HEK293T (cell line): ENCODE data around the gene RBFOX1.
"Not testable (repeated sequence)": the region's sequence is repeated elsewhere in the genome, so short reads cannot be mapped to it uniquely, and the experiment has no call there.

Experiments
- CTCF ChIA-PET: fragments of 350-600 bp; formaldehyde crosslinking; extraction: SDS; loops from one replicate; lab custom pipeline; 2021; ENCODE audit warnings: antibody characterized with exemption, inconsistent platforms; lab: Yijun Ruan, JAX
- POLR2A ChIA-PET: fragments of 350-600 bp; formaldehyde crosslinking; extraction: SDS; loops from one replicate; lab custom pipeline; 2020; ENCODE audit warnings: antibody characterized with exemption, inconsistent platforms; lab: Yijun Ruan, JAX
- DNase-seq: peaks from one replicate; pipeline ENCODE4 v3.0.0; 2012; ENCODE audit warnings: mixed read lengths; ENCODE audit errors: extremely low spot score
- ARNT ChIP-seq: fragments of 450-650 bp; IDR thresholded peaks from 2 replicates; pipeline ENCODE4 v1.6.1; 2017; ENCODE audit warnings: mild to moderate bottlenecking
- BHLHE40 ChIP-seq: fragments of 450-650 bp; IDR thresholded peaks from 2 replicates; pipeline ENCODE4 v1.6.1; 2016; ENCODE audit warnings: mild to moderate bottlenecking, moderate library complexity, borderline replicate concordance
- CTBP1 ChIP-seq: fragments of 450-650 bp; IDR thresholded peaks from 2 replicates; pipeline ENCODE4 v1.6.1; 2016; ENCODE audit warnings: borderline replicate concordance
- ELF4 ChIP-seq: fragments of 450-650 bp; IDR thresholded peaks from 2 replicates; pipeline ENCODE4 v1.6.1; 2017; ENCODE audit warnings: antibody characterized with exemption
- FOXA1 ChIP-seq: fragments of 450-650 bp; IDR thresholded peaks from 2 replicates; pipeline ENCODE4 v1.6.1; 2016; ENCODE audit warnings: mild to moderate bottlenecking
- FOXK2 ChIP-seq: fragments of 450-650 bp; IDR thresholded peaks from 2 replicates; pipeline ENCODE4 v1.6.1; 2016; ENCODE audit warnings: mild to moderate bottlenecking
- FOXM1 ChIP-seq: fragments of 450-650 bp; IDR thresholded peaks from 2 replicates; pipeline ENCODE4 v1.6.1; 2017; ENCODE audit warnings: mild to moderate bottlenecking, borderline replicate concordance
- HDGF ChIP-seq: fragments of 450-650 bp; IDR thresholded peaks from 2 replicates; pipeline ENCODE4 v1.6.1; 2017; ENCODE audit warnings: antibody characterized with exemption, borderline replicate concordance
- L3MBTL2 ChIP-seq: fragments of 450-650 bp; conservative IDR thresholded peaks from 2 replicates; pipeline ENCODE4 v1.6.1; 2016; ENCODE audit warnings: mild to moderate bottlenecking
- LEF1 ChIP-seq: fragments of 450-650 bp; IDR thresholded peaks from 2 replicates; pipeline ENCODE4 v1.6.1; 2017; ENCODE audit warnings: mild to moderate bottlenecking, borderline replicate concordance
- NFRKB ChIP-seq: fragments of 450-650 bp; IDR thresholded peaks from 2 replicates; pipeline ENCODE4 v1.6.1; 2016; ENCODE audit warnings: mild to moderate bottlenecking, moderate library complexity
- SP1 ChIP-seq: fragments of 450-650 bp; IDR thresholded peaks from 2 replicates; pipeline ENCODE4 v1.6.1; 2017
- SUZ12 ChIP-seq: fragments of 450-650 bp; IDR thresholded peaks from 2 replicates; pipeline ENCODE4 v1.6.1; 2016; ENCODE audit warnings: mild to moderate bottlenecking
- TARDBP ChIP-seq: fragments of 450-650 bp; IDR thresholded peaks from 2 replicates; pipeline ENCODE4 v1.6.1; 2016
- ZNF384 ChIP-seq: fragments of 450-650 bp; IDR thresholded peaks from 2 replicates; pipeline ENCODE4 v1.6.1; 2016
- TF ChIP-seq, protein P1 (sequence below): fragments of 450-650 bp; IDR thresholded peaks from 2 replicates; pipeline ENCODE4 v1.6.1; 2016

Gene RBFOX1

GRCh38 chr16:7493133-7493532 is 160.5 kb downstream of the RBFOX1 start:
- ChIA-PET POLR2A (no interaction called here), CTCF (no interaction called here)
- TF ChIP-seq CTBP1 (no peak), L3MBTL2 (no peak), FOXA1 (no peak), SUZ12 (no peak), ELF4 (no peak), ARNT (no peak)
- no peak for DNase-seq

DNA sequence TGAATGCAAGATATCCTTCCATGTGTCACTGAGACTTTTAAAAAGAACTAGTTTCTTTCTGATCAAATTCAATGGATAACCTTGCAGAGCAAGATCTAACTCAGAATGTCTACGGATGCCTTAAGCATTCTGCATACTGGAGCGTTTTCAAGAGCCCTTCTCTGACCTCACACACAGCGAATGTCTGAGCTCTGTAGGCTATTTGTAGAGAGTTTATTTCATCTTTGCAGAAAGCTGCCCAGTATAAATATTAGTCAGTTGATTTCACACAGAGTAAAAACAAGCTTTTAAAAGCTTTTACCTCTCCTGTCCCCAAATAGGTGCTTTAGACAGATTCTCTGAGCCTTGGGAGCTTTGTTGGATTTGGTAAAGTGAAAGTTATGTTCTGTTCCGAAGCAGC is 165.0 kb downstream of the RBFOX1 start:
- POLR2A ChIA-PET, result no interaction called here
- TF ChIP-seq SP1 (no peak), L3MBTL2 (no peak), FOXM1 (no peak), NFRKB (no peak), FOXA1 (no peak), FOXK2 (no peak), SUZ12 (no peak), LEF1 (no peak), CTBP1 (no peak), TARDBP (no peak), ELF4 (no peak), ARNT (no peak)
- TF ChIP-seq, protein P1, sequence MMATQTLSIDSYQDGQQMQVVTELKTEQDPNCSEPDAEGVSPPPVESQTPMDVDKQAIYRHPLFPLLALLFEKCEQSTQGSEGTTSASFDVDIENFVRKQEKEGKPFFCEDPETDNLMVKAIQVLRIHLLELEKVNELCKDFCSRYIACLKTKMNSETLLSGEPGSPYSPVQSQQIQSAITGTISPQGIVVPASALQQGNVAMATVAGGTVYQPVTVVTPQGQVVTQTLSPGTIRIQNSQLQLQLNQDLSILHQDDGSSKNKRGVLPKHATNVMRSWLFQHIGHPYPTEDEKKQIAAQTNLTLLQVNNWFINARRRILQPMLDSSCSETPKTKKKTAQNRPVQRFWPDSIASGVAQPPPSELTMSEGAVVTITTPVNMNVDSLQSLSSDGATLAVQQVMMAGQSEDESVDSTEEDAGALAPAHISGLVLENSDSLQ, result no peak
- DNase-seq, result no peak
- CTCF ChIA-PET, result no interaction called here

DNA sequence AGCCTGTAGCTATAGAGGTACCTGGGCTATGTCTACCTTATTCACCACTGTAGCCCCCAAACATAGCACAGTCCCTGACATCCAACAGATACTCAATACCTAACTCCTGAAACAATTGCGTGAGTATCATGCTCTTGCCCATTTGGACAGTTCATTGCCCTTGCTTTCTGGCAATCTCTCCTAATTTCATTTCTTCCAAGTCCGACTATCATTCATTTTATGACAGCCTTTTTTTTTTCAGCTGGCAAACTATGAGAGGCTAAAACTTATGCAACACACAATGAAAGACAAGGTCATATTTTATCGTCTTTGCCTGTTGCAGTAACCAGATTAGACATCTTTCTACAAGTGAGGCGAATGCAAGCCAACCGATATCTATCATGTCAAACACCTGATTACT is 169.2 kb downstream of the RBFOX1 start:
- POLR2A ChIA-PET, result no interaction called here
- no peak for DNase-seq
- TF ChIP-seq FOXM1, result no peak
- TF ChIP-seq CTBP1, result no peak
- TF ChIP-seq ARNT, result no peak
- TF ChIP-seq ELF4, result no peak
- TF ChIP-seq ZNF384, result no peak
- TF ChIP-seq FOXK2, result no peak
- no peak for TF ChIP-seq SUZ12
- no peak for TF ChIP-seq FOXA1
- TF ChIP-seq BHLHE40, result no peak
- TF ChIP-seq, protein P1, result no peak
- TF ChIP-seq TARDBP, result no peak
- TF ChIP-seq LEF1, result no peak
- TF ChIP-seq NFRKB, result no peak
- TF ChIP-seq SP1, result no peak
- TF ChIP-seq L3MBTL2, result no peak
- TF ChIP-seq HDGF, result no peak
- CTCF ChIA-PET, result no interaction called here

DNA sequence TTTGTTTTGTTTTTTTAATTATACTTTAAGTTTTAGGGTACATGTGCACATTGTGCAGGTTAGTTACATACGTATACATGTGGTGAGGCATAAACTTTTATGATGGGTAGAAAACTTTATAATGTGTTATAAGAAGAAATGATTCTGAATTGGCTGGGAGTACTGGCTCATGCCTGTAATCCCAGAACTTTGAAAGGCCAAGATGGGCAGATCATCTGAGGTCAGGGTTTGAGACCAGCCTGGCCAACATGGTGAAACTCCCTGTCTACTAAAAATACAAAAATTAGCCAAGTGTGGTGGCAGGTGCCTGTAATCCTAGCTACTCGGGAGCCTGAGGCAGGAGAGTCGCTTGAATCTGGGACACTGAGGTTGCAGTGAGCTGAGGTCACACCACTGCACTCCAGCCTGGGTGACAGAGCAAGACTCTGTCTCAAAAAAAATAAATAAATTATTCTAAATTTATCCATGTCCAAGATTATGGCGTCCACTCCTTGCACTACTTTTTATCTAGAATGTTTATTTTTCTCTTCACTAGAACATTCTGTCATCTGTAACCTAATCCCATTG is 170.0 kb downstream of the RBFOX1 start:
- POLR2A ChIA-PET, DNase-seq, CTCF ChIA-PET: not testable (repeated sequence)

DNA sequence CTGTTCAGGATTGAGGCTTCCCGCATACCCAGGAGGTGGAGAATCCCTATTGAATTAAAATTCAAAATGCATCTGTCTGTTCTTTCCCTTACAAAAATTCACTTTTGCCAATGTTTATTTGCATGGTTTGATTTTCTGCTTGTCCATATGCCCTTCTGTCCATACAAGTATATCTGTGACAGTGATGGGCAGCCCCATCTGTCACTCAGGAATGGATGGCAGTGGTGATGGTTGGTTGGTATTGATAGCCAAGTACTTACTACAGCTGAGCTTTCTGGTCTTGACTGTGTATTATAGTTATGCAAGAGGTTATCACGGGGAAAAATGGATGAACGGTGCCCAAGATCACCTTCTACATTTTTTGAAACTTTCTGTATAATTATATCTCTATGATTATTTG is 171.0 kb downstream of the RBFOX1 start:
- ChIA-PET POLR2A (no interaction called here), CTCF (no interaction called here)
- no peak for DNase-seq
- TF ChIP-seq CTBP1, result no peak
- no peak for TF ChIP-seq TARDBP
- no peak for TF ChIP-seq SP1
- no peak for TF ChIP-seq BHLHE40
- TF ChIP-seq FOXK2, result no peak
- TF ChIP-seq L3MBTL2, result no peak
- no peak for TF ChIP-seq FOXA1

GRCh38 chr16:7504844-7505243 is 172.2 kb downstream of the RBFOX1 start:
- ChIA-PET CTCF (no interaction called here), POLR2A (no interaction called here)
- TF ChIP-seq FOXA1 (no peak), BHLHE40 (no peak), SUZ12 (no peak), SP1 (no peak), LEF1 (no peak), NFRKB (no peak), FOXK2 (no peak), HDGF (no peak), ELF4 (no peak), ARNT (no peak), L3MBTL2 (no peak), TARDBP (no peak), CTBP1 (no peak), ZNF384 (no peak), FOXM1 (no peak)
- TF ChIP-seq, protein P1, result no peak
- no peak for DNase-seq

DNA sequence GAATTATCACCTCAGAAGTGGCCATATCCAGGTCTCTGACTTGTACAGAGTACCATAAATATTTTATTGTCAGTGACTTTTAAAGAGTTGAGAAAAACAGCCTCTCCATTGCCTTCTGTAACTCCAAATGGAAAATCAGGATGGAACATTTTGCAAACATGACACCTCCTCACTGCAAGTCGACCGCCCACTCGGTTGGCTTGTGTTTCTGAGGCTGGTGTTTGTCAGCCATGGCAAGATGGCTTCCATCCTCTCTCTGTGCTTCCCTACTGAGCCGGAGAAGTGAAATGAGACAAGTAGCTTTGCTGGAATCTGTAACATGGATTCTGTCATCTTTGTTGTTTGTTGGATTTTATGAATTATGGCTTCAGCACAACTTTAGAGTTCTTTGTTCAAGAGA is 172.8 kb downstream of the RBFOX1 start:
- POLR2A ChIA-PET, result no interaction called here
- CTCF ChIA-PET, result no interaction called here
- TF ChIP-seq LEF1 (no peak), ELF4 (no peak), FOXK2 (no peak), FOXA1 (no peak), SP1 (no peak), ARNT (no peak), CTBP1 (no peak), BHLHE40 (no peak), FOXM1 (no peak), NFRKB (no peak), TARDBP (no peak), ZNF384 (no peak), L3MBTL2 (no peak), HDGF (no peak), SUZ12 (no peak)
- TF ChIP-seq, protein P1, result no peak
- no peak for DNase-seq
